ENCODE results near the gene SEMA6B. TPM values are rescaled to one million over a fixed set of nuclear protein-coding genes. Genes with fewer than 3 reads are reported as not detected.

The SEMA6B gene, protein sequence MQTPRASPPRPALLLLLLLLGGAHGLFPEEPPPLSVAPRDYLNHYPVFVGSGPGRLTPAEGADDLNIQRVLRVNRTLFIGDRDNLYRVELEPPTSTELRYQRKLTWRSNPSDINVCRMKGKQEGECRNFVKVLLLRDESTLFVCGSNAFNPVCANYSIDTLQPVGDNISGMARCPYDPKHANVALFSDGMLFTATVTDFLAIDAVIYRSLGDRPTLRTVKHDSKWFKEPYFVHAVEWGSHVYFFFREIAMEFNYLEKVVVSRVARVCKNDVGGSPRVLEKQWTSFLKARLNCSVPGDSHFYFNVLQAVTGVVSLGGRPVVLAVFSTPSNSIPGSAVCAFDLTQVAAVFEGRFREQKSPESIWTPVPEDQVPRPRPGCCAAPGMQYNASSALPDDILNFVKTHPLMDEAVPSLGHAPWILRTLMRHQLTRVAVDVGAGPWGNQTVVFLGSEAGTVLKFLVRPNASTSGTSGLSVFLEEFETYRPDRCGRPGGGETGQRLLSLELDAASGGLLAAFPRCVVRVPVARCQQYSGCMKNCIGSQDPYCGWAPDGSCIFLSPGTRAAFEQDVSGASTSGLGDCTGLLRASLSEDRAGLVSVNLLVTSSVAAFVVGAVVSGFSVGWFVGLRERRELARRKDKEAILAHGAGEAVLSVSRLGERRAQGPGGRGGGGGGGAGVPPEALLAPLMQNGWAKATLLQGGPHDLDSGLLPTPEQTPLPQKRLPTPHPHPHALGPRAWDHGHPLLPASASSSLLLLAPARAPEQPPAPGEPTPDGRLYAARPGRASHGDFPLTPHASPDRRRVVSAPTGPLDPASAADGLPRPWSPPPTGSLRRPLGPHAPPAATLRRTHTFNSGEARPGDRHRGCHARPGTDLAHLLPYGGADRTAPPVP
- 11.3 TPM for total RNA-seq
- long read RNA-seq, partial matches to known transcripts: 6 of 10 reads
- long read RNA-seq, other reads (novel, unspliced or antisense): 3 of 10 reads

DNA sequence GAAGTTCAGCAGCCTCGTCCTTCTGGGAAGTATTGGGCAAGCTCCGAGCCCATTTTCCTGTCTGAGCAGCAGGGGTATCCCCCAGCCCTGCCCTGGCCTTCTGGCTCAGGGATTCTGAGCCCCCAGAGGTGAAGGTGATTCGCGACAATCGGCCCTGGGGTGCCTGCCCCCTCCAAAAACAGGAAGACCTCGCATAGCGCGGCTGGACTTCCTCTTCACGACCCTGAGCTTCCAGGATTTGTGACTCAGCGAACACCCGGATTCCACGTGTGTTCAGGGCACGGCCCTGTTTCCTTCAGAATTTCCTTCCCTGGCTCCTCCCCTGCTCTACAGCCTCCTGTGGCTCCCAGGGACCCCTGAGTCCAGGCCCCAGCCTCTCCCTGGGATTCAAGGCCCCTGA lies at the start of gene SEMA6B:
TSS of gene SEMA6B (minus strand) at position 116 of the 400 bp plus-strand sequence. CDS start 1,227 bp downstream, outside the sequence.
- peak; percentile 75 for DNase-seq
- Histone ChIP-seq H3K9me3 (no peaks in the 10 kb centered on the region), H3K4me1 (peaks cover 18% of the 10 kb centered on the region), H3K27ac (peak within 1 kb of the TSS; percentile 73), H3K36me3 (peaks cover 13% of the 10 kb centered on the region), H3K4me3 (peak within 1 kb of the TSS; percentile 57), H3K27me3 (ENCODE audit: low read depth) (no peaks in the 10 kb centered on the region)
- intact Hi-C loops (cut with DNase I): no loop called here
- peak in 1 of 2 donors; percentile 50 for ATAC-seq
- TF ChIP-seq, protein P1, sequence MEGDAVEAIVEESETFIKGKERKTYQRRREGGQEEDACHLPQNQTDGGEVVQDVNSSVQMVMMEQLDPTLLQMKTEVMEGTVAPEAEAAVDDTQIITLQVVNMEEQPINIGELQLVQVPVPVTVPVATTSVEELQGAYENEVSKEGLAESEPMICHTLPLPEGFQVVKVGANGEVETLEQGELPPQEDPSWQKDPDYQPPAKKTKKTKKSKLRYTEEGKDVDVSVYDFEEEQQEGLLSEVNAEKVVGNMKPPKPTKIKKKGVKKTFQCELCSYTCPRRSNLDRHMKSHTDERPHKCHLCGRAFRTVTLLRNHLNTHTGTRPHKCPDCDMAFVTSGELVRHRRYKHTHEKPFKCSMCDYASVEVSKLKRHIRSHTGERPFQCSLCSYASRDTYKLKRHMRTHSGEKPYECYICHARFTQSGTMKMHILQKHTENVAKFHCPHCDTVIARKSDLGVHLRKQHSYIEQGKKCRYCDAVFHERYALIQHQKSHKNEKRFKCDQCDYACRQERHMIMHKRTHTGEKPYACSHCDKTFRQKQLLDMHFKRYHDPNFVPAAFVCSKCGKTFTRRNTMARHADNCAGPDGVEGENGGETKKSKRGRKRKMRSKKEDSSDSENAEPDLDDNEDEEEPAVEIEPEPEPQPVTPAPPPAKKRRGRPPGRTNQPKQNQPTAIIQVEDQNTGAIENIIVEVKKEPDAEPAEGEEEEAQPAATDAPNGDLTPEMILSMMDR (IDR thresholded peaks at IDR 0.05): no peak

DNA sequence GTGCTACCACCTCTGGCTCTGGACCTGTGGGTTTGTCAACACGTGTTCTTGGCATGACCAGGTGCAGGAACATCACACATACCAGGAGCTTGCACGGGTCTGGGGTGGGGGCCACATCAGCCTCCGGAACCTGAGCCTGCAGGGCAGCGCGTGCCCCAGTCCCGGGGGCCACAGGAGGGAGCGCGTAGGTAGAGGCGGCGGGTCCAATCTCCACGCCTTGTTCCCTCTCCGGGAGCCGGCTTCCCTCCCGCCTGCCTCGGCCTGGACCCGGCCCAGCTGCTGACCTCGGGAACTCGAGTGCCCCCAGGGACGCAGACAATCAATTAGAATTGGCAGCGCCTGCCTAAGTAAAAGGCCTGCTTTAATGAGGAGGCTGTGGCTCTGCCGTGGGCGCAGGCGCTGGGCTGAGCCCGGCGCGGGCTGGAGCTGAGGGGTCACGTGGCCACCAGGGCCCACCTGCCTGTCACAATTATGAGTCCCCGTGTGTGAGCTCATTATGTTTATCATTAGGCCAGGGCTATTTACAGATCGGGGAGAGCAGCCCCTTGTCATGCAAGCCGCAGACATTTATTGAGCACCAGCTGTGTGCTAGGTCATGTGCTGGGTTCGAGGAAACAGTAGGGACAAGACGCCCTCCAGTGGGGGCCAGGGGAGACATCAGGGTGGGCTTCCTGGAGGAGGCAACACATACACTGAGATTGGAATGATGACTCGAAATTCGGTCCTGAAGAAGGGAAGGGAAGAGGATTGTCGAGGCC lies 47.6 kb upstream of the SEMA6B start:
- Histone ChIP-seq H3K4me1 (no peaks in the 10 kb centered on the region), H3K36me3 (no peaks in the 10 kb centered on the region), H3K9me3 (no peaks in the 10 kb centered on the region), H3K4me3 (no peak overlapping the region), H3K27me3 (ENCODE audit: low read depth) (peaks cover 48% of the 10 kb centered on the region), H3K27ac (no peak overlapping the region)
- DNase-seq (no peak), ATAC-seq (no peak)
- intact Hi-C loops (cut with DNase I): no loop called here
- TF ChIP-seq, protein P1 (IDR thresholded peaks at IDR 0.05): no peak

DNA sequence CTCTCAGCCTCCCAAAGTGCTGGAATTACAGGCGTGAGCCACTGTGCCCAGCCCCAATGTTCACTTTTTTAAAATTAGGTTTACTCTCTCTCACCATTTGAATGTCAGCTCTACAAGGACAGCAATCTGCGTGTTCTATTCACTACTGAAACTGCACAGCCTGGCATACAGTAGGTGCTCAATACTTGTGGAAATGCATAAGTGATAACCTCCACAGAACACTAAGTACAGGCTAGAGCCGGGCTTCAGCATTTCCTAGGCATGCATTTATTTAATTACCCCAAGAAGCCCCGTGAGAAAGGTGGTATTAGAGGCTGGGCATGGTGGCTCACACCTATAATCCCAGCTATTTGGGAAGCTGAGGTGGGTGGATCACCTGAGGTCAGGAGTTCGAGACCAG lies 46.7 kb upstream of the SEMA6B start:
- H3K4me3 ChIP-seq: no peak overlapping the region
- intact Hi-C loops (cut with DNase I): no loop called here
- H3K27ac ChIP-seq: no peak overlapping the region
- no peaks in the 10 kb centered on the region for H3K9me3 ChIP-seq
- DNase-seq (no peak), ATAC-seq (no peak)
- no peaks in the 10 kb centered on the region for H3K36me3 ChIP-seq
- TF ChIP-seq, protein P1 (IDR thresholded peaks at IDR 0.05): no peak
- peaks cover 52% of the 10 kb centered on the region for H3K27me3 ChIP-seq (ENCODE audit: low read depth)
- no peaks in the 10 kb centered on the region for H3K4me1 ChIP-seq

DNA sequence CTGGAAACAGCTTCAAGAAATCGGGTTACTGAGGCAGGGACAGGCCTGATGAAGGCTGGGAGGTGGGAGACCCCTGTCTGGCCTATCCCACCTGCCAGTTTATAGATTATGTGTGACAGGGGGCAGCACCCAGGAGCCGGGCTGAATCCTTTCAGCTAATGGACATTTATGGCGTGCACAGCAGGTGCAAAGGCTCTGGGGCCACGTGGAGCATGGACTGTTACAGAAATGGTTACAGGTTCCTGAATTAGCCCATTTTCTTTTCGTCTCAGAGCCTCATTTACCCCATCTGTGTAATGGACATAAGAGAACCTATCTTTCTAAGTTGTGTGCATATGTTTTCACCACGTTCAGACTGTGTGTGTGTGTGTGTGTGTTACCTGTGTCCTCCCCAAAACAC lies 45.4 kb upstream of the SEMA6B start:
- Histone ChIP-seq H3K4me1 (no peaks in the 10 kb centered on the region), H3K27ac (no peak overlapping the region), H3K4me3 (no peak overlapping the region), H3K9me3 (no peaks in the 10 kb centered on the region), H3K36me3 (no peaks in the 10 kb centered on the region), H3K27me3 (ENCODE audit: low read depth) (peaks cover 55% of the 10 kb centered on the region)
- no peak for ATAC-seq
- intact Hi-C loops (cut with DNase I): no loop called here
- no peak for DNase-seq
- TF ChIP-seq, protein P1 (IDR thresholded peaks at IDR 0.05): no peak

DNA sequence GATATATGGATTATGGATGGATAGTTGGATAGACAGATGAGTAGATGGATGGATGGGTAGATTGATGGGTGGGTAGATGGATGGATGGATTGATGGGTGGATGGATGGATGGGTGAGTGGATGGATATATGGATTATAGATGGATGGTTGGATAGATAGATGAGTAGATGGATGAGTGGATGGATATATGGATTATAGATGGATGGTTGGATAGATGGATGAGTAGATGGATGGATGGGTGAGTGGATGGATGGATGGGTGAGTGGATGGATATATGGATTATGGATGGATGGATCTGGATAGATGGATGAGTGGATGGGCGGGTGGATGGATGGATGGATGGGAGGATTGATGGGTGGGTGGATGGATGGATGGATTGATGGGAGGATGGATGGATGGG lies 43.4 kb upstream of the SEMA6B start:
- peaks cover 69% of the 10 kb centered on the region for H3K27me3 ChIP-seq (ENCODE audit: low read depth)
- H3K36me3 ChIP-seq: no peaks in the 10 kb centered on the region
- no peaks in the 10 kb centered on the region for H3K4me1 ChIP-seq
- H3K27ac ChIP-seq: no peak overlapping the region
- TF ChIP-seq, protein P1 (IDR thresholded peaks at IDR 0.05): no peak
- H3K9me3 ChIP-seq: no peaks in the 10 kb centered on the region
- DNase-seq (no peak), ATAC-seq (no peak)
- intact Hi-C loops (cut with DNase I): no loop called here
- H3K4me3 ChIP-seq: no peak overlapping the region
